MM.1S (cell line): ENCODE measurements around the gene DNAJB6.

Experiments used
- EZH2 ChIP-seq: fragments of 300-600 bp; sonication (generic); optimal IDR thresholded peaks from 2 replicates; pipeline ENCODE3; 2017; ENCODE audit warnings: low read depth, mild to moderate bottlenecking, antibody characterized with exemption, low read length, mixed read lengths
- EZH2phosphoT487 ChIP-seq: fragments of 300-600 bp; sonication (generic); IDR thresholded peaks from 2 replicates; pipeline ENCODE4 v1.6.1; 2018; ENCODE audit warnings: antibody characterized with exemption, low read length
- TF ChIP-seq, protein P1 (sequence below): fragments of 300-600 bp; sonication (generic); IDR thresholded peaks from 2 replicates; pipeline ENCODE4 v1.5.1; 2016; ENCODE audit warnings: antibody characterized with exemption, low read length, mixed read lengths

DNA sequence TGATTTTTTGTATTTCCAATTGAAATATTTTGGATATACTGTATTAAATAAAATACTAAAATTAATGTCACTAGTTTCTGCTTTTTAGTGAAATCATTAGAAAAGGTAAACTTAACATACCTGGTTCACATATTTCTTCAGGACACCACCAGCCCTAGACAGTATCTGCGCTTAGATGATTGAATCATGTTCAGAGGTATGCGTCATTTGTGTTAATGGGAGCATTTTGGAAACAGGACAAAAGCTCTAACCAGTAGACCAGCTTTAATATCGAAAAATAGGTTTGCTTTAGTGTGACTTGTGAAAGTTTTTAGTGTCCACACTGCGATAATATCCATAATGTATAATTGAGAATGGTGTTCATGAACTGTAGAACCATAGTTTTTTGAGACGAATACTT is 47.1 kb downstream of the DNAJB6 start:
- TF ChIP-seq, protein P1, sequence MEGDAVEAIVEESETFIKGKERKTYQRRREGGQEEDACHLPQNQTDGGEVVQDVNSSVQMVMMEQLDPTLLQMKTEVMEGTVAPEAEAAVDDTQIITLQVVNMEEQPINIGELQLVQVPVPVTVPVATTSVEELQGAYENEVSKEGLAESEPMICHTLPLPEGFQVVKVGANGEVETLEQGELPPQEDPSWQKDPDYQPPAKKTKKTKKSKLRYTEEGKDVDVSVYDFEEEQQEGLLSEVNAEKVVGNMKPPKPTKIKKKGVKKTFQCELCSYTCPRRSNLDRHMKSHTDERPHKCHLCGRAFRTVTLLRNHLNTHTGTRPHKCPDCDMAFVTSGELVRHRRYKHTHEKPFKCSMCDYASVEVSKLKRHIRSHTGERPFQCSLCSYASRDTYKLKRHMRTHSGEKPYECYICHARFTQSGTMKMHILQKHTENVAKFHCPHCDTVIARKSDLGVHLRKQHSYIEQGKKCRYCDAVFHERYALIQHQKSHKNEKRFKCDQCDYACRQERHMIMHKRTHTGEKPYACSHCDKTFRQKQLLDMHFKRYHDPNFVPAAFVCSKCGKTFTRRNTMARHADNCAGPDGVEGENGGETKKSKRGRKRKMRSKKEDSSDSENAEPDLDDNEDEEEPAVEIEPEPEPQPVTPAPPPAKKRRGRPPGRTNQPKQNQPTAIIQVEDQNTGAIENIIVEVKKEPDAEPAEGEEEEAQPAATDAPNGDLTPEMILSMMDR = no peak
- TF ChIP-seq EZH2 = no peak
- TF ChIP-seq EZH2phosphoT487 = no peak
